HEK293T (cell line): ENCODE data around the gene SH2D1B.

Experiments used
- ARNT ChIP-seq: fragments of 450-650 bp; IDR thresholded peaks from 2 replicates; pipeline ENCODE4 v1.6.1; 2017; ENCODE audit warnings: mild to moderate bottlenecking
- BHLHE40 ChIP-seq: fragments of 450-650 bp; IDR thresholded peaks from 2 replicates; pipeline ENCODE4 v1.6.1; 2016; ENCODE audit warnings: mild to moderate bottlenecking, moderate library complexity, borderline replicate concordance
- FOXA1 ChIP-seq: fragments of 450-650 bp; IDR thresholded peaks from 2 replicates; pipeline ENCODE4 v1.6.1; 2016; ENCODE audit warnings: mild to moderate bottlenecking
- FOXK2 ChIP-seq: fragments of 450-650 bp; IDR thresholded peaks from 2 replicates; pipeline ENCODE4 v1.6.1; 2016; ENCODE audit warnings: mild to moderate bottlenecking
- FOXM1 ChIP-seq: fragments of 450-650 bp; IDR thresholded peaks from 2 replicates; pipeline ENCODE4 v1.6.1; 2017; ENCODE audit warnings: mild to moderate bottlenecking, borderline replicate concordance
- SP1 ChIP-seq: fragments of 450-650 bp; IDR thresholded peaks from 2 replicates; pipeline ENCODE4 v1.6.1; 2017

- TF ChIP-seq FOXM1 (no peak), SP1 (no peak), FOXK2 (no peak), FOXA1 (no peak), BHLHE40 (no peak), ARNT (no peak)
These were observed at the start of gene SH2D1B for GRCh38 chr1:162412002-162412401.
